ENCODE data around the gene NPAS2. TPM values are rescaled to one million over a fixed set of nuclear protein-coding genes. Genes with fewer than 3 reads are reported as not detected.

Gene NPAS2
- total RNA-seq, 4 donors from 2014 or later: 11.8 to 46.5 (median 21.7) TPM

DNA sequence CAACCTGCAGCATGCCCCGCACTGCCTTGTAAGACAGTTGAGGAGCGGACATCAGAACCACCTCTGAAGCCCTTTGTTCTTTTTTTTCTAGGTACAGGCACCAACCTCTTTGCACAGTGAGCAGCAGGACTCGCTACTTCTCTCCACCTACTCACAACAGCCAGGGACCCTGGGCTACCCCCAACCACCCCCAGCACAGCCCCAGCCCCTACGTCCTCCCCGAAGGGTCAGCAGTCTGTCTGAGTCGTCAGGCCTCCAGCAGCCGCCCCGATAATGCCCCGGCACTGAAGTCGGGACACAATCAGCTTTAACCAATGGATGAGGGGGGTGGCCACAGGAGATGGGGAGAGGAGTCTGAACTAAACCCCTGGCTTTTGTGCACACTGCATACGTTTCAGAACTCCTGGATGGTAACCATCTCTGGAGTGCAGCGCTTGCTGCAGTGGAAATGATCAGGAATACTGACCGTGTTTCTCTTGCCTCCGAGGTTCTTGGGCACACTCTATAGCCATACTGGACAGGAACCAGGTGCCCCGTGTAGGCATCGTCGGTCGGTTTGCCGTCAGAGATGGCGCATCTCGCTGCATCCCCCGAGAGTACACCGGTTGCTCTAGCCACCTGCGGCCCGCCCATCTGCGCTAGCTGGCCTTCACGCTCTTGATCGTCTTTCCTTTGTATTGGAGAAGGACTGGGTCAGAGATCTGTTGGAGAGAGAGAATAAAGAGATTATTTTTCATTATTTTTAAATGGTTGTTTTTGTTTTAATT lies 175.6 kb downstream of the NPAS2 start:
- H3K9me3 ChIP-seq: no peaks in the 10 kb centered on the region
- no peak overlapping the region for H3K4me3 ChIP-seq
- no peak overlapping the region for H3K27ac ChIP-seq
- ATAC-seq: no peak
- H3K27me3 ChIP-seq: no peaks in the 10 kb centered on the region
- peaks cover 0 to 9% (median 0%) of the 10 kb centered on the region in 3 donors for H3K4me1 ChIP-seq
- TF ChIP-seq, protein P1, sequence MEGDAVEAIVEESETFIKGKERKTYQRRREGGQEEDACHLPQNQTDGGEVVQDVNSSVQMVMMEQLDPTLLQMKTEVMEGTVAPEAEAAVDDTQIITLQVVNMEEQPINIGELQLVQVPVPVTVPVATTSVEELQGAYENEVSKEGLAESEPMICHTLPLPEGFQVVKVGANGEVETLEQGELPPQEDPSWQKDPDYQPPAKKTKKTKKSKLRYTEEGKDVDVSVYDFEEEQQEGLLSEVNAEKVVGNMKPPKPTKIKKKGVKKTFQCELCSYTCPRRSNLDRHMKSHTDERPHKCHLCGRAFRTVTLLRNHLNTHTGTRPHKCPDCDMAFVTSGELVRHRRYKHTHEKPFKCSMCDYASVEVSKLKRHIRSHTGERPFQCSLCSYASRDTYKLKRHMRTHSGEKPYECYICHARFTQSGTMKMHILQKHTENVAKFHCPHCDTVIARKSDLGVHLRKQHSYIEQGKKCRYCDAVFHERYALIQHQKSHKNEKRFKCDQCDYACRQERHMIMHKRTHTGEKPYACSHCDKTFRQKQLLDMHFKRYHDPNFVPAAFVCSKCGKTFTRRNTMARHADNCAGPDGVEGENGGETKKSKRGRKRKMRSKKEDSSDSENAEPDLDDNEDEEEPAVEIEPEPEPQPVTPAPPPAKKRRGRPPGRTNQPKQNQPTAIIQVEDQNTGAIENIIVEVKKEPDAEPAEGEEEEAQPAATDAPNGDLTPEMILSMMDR (IDR thresholded peaks at IDR 0.05): no peak
- TF ChIP-seq EP300 (IDR thresholded peaks at IDR 0.05) (no peak), POLR2A (IDR thresholded peaks at IDR 0.05) (no peak), POLR2AphosphoS5 (IDR thresholded peaks at IDR 0.05) (no peak)
- 79 to 87% methylated on average over 6 to 13 of the region's 28 CpGs for WGBS, 2 donors (ENCODE audit: low coverage in 1 of 2)
- H3K36me3 ChIP-seq: peaks cover 0 to 48% of the 10 kb centered on the region in 2 donors

DNA sequence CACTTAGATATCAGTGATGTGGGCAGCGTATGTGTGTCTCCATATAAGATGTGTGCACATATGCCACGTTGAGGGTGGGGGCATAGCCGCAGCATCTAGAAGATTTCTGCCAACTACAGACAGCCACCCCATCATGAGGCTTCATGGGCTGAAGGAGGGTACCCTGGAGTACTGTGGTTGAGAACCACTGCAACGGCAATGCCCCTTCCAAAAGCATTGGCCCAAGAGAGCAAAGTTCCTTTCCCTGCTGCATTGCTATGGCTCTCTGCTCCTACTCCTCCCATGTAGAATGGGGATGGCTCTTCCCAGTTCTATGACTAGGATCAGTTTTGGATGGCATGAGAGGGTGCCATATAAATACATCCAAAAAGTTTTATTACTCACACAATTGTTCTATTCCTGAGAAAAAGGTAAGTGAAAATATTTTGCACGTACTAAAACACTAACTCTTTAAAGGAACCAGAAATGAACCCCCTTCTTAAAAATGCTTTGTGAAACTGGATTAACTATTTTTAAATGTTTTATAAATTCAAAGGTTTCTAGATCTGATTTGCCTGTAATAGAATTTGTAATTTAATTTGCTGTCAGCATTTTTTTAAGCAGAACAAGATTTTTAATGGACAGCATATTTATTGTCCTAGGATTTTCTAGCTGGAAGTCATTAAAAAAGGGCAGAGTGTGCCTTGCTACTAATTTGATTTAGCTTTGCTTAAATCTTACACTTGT lies 177.7 kb downstream of the NPAS2 start:
- H3K27me3 ChIP-seq: no peaks in the 10 kb centered on the region
- H3K4me3 ChIP-seq: no peak overlapping the region
- H3K4me1 ChIP-seq: peaks cover 0 to 15% (median 3%) of the 10 kb centered on the region in 3 donors
- ATAC-seq: no peak
- H3K27ac ChIP-seq: no peak overlapping the region
- no peaks in the 10 kb centered on the region for H3K9me3 ChIP-seq
- WGBS, 2 donors (ENCODE audit: low coverage in 1 of 2): 94% methylated on average over 3 to 4 of the region's 5 CpGs
- peaks cover 0 to 33% of the 10 kb centered on the region in 2 donors for H3K36me3 ChIP-seq
- TF ChIP-seq POLR2AphosphoS5 (IDR thresholded peaks at IDR 0.05) (no peak), POLR2A (IDR thresholded peaks at IDR 0.05) (no peak)
- TF ChIP-seq, protein P1 (IDR thresholded peaks at IDR 0.05): no peak

GRCh38 chr2:100998235-100998573 lies 178.3 kb downstream of the NPAS2 start:
- WGBS, 2 donors (ENCODE audit: low coverage in 1 of 2): 61 to 66% methylated on average over 6 of the region's 6 CpGs
- H3K36me3 ChIP-seq: peaks cover 0 to 32% of the 10 kb centered on the region in 2 donors
- H3K27ac ChIP-seq: no peak overlapping the region
- H3K27me3 ChIP-seq: no peaks in the 10 kb centered on the region
- peak; percentile 58 for TF ChIP-seq POLR2AphosphoS5 (IDR thresholded peaks at IDR 0.05)
- no peak for TF ChIP-seq POLR2A (IDR thresholded peaks at IDR 0.05)
- TF ChIP-seq EP300 (IDR thresholded peaks at IDR 0.05): no peak
- TF ChIP-seq, protein P1 (IDR thresholded peaks at IDR 0.05): no peak
- H3K4me3 ChIP-seq: no peak overlapping the region
- peaks cover 0 to 20% (median 4%) of the 10 kb centered on the region in 3 donors for H3K4me1 ChIP-seq
- no peak for ATAC-seq
- H3K9me3 ChIP-seq: no peaks in the 10 kb centered on the region

DNA sequence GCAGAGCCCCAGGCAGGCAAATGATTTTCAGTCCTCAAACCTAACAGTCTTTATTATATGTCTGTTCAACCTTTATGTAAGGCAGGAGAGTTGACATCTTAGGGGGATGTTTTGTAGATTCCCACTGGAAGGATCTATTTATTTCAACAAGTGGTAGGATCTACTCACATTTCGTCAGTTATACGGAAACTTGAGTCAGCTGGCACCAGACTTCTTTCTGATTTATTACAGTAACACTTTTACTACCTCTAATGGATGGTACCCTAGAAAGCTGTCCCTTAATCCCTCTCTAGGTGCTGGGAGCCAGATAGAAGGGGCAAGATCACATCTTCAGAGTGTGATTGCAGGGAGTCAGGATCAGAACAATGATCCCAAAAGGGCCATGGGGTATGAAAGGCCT lies 180.1 kb downstream of the NPAS2 start:
- peaks cover 2 to 32% of the 10 kb centered on the region in 2 donors for H3K36me3 ChIP-seq
- H3K9me3 ChIP-seq: no peaks in the 10 kb centered on the region
- WGBS, 2 donors (ENCODE audit: low coverage in 1 of 2): 73% methylated on average over 2 of the region's 2 CpGs; no CpG with 5 or more reads in 1 of the 2 donors
- no peak overlapping the region for H3K27ac ChIP-seq
- H3K27me3 ChIP-seq: no peaks in the 10 kb centered on the region
- TF ChIP-seq POLR2AphosphoS5 (IDR thresholded peaks at IDR 0.05): no peak
- TF ChIP-seq EP300 (IDR thresholded peaks at IDR 0.05): no peak
- TF ChIP-seq POLR2A (IDR thresholded peaks at IDR 0.05): no peak
- TF ChIP-seq, protein P1 (IDR thresholded peaks at IDR 0.05): no peak
- H3K4me3 ChIP-seq: no peak overlapping the region
- ATAC-seq: no peak
- H3K4me1 ChIP-seq: peaks cover 6 to 38% (median 9%) of the 10 kb centered on the region in 3 donors

Measured in gastroesophageal sphincter (tissue), 4 donors.